Activated T-cell treated with anti-CD3 and anti-CD28 coated beads, Interleukin-2, amount 50 U/mL, for 4 hours (primary cell): ENCODE data around the gene CLEC5A. TPM values are rescaled to one million over a fixed set of nuclear protein-coding genes. Genes with fewer than 3 reads are reported as not detected.

Source experiments
- ATAC-seq, 2 donors: fragments of 200-7000 bp; cut with Tn5 transposase; one replicate each; pipeline ENCODE4 v1.10.0; 2021
- DNase-seq: peaks from one replicate; pipeline ENCODE4 v3.0.0-alpha.2; 2020
- H3K27me3 Mint-ChIP-seq: one replicate; pipeline ENCODE4 v1.8.0; 2021; ENCODE audit warnings: low read depth, mixed read lengths
- H3K36me3 Mint-ChIP-seq: one replicate; pipeline ENCODE4 v1.8.0; 2022; ENCODE audit warnings: mixed read lengths; ENCODE audit not compliant: insufficient read depth
- H3K4me1 Mint-ChIP-seq: one replicate; pipeline ENCODE4 v1.8.0; 2021; ENCODE audit warnings: low read depth, mixed read lengths
- H3K4me3 Mint-ChIP-seq: one replicate; pipeline ENCODE4 v1.8.0; 2021; ENCODE audit warnings: mild to moderate bottlenecking, moderate library complexity, mixed read lengths
- H3K9me3 Mint-ChIP-seq: one replicate; pipeline ENCODE4 v1.8.0; 2021; ENCODE audit warnings: mixed read lengths
- total RNA-seq, 3 donors: library from RNA; stranded (reverse); gene quantifications; one replicate each; pipeline ENCODE4 v1.2.1, GENCODE V29; 2021

Gene CLEC5A
- total RNA-seq, 3 donors from 2014 or later, result not detected

DNA sequence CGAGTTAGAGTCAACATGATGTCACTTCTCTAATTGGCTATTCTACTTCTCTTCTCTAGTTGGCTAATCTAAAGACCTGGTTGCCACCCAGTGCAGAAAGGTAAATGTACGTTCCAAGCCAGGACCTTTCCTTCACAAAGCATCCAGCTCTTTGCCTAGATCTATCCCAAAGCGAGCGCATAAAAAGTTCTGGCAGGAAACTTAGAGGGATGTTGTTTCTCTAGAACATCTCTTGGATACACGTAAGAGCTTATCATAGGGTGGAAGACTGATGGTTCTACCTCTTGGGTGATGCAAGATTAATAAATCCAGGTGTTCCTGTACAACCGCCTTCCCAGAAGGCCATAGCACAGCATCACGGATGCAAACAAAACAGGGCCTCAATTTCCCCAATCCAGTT, 26.9 kb upstream of the CLEC5A start, which contains the start of gene TAS2R38:
Gene TAS2R38, minus strand, starts transcription at position 101 of the 400 bp plus-strand sequence. Its CDS starts 84 bp downstream, at position 17.
- Mint-ChIP-seq H3K27me3 (no peaks in the 10 kb centered on the region), H3K4me1 (peaks cover 8% of the 10 kb centered on the region), H3K36me3 (no peaks in the 10 kb centered on the region), H3K9me3 (no peaks in the 10 kb centered on the region), H3K4me3 (no peak within 1 kb of the TSS)
- no peak for DNase-seq
- no peak for ATAC-seq

DNA sequence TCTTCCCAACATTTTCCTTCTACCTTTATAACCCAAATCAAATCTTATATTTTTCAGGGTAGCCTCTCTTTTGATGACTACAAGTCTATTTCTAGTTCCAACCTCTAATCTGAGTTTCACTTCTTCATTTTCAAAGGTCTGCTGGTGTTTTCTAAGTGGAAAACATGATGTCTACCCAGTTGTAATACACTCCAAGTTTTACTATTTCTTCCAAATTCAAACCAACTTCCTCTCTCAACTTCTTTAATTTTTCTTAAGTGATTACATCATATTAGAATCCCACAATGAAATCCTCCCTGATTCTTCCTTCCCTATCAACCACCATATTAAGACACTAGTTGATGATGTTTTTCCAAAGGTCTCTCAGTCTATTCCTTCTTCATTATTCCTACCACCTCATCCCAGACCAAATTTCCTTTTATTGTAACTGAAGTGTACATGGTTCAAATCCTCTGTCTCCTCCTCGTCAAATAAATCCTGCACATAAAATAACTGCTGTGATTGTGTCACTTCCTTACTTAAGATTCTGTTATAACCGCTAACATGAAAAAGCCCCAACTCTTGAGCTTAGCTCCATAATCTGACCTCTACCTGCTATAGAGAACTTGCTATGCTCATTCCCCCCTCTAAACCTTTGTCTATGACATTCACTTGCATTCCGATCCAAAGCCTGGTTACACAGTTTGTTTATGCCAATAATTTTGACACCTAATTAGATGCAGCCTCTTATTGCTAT, 14.1 kb upstream of the CLEC5A start:
- H3K4me3 Mint-ChIP-seq, result no peak overlapping the region
- H3K27me3 Mint-ChIP-seq, result peaks cover 2% of the 10 kb centered on the region
- no peak for DNase-seq
- no peaks in the 10 kb centered on the region for H3K4me1 Mint-ChIP-seq
- H3K36me3 Mint-ChIP-seq, result no peaks in the 10 kb centered on the region
- no peaks in the 10 kb centered on the region for H3K9me3 Mint-ChIP-seq
- no peak for ATAC-seq

GRCh38 chr7:141956084-141956483, 9.3 kb upstream of the CLEC5A start:
- no peak overlapping the region for H3K4me3 Mint-ChIP-seq
- no peaks in the 10 kb centered on the region for H3K4me1 Mint-ChIP-seq
- peaks cover 6% of the 10 kb centered on the region for H3K27me3 Mint-ChIP-seq
- H3K36me3 Mint-ChIP-seq, result no peaks in the 10 kb centered on the region
- no peaks in the 10 kb centered on the region for H3K9me3 Mint-ChIP-seq
- ATAC-seq, result no peak
- no peak for DNase-seq

DNA sequence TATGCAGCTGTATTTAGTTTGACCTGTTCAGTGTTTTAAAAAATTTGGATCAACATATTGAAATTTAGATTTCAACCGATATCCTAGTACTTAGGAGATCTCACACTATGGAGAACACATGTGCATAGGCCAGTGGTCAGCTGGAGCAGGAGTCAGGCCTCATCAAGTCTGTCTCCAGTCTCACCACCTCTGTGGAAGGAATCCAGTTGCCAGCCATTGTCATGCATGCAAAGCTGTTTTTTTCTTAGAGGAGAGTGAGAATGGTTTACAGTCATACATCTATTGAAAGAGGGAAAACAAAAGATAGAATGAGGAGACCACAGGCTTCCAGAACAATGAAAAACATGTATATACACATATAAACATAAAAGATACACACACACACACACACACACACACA, 7.6 kb upstream of the CLEC5A start:
- Mint-ChIP-seq H3K4me3 (no peak overlapping the region), H3K27me3 (peaks cover 6% of the 10 kb centered on the region), H3K36me3 (no peaks in the 10 kb centered on the region), H3K4me1 (no peaks in the 10 kb centered on the region), H3K9me3 (no peaks in the 10 kb centered on the region)
- DNase-seq, result no peak
- no peak for ATAC-seq

- no peak overlapping the region for H3K4me3 Mint-ChIP-seq
- H3K36me3 Mint-ChIP-seq, result no peaks in the 10 kb centered on the region
- no peak for ATAC-seq
- no peaks in the 10 kb centered on the region for H3K4me1 Mint-ChIP-seq
- no peaks in the 10 kb centered on the region for H3K9me3 Mint-ChIP-seq
- no peak for DNase-seq
- peaks cover 4% of the 10 kb centered on the region for H3K27me3 Mint-ChIP-seq
Measured at GRCh38 chr7:141952461-141952860, 5.7 kb upstream of the CLEC5A start.

DNA sequence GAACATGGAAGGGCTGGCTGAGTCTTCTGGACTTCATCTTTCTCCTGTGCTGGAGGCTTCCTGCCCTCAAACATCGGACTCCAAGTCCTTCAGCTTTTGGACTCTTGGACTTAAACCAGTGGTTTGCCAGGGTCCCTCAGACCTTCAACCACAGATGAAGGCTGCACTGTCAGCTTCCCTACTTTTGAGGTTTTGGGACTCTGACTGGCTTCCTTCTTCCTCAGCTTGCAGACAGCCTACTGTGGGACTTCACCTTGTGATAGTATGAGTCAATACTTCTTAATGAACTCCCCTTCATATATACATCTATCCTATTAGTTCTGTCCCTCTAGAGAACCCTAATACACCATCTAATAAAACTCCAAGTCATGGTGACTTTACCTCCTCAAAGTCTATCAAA, 4.0 kb upstream of the CLEC5A start:
- H3K27me3 Mint-ChIP-seq, result peaks cover 4% of the 10 kb centered on the region
- H3K9me3 Mint-ChIP-seq, result no peaks in the 10 kb centered on the region
- ATAC-seq, result no peak
- no peak overlapping the region for H3K4me3 Mint-ChIP-seq
- H3K36me3 Mint-ChIP-seq, result no peaks in the 10 kb centered on the region
- H3K4me1 Mint-ChIP-seq, result no peaks in the 10 kb centered on the region
- DNase-seq, result no peak

GRCh38 chr7:141949911-141950310, 3.1 kb upstream of the CLEC5A start:
- Mint-ChIP-seq H3K27me3 (peaks cover 4% of the 10 kb centered on the region), H3K9me3 (no peaks in the 10 kb centered on the region), H3K36me3 (no peaks in the 10 kb centered on the region), H3K4me1 (no peaks in the 10 kb centered on the region), H3K4me3 (no peak overlapping the region)
- DNase-seq (no peak), ATAC-seq (no peak)

GRCh38 chr7:141949451-141949850, 2.7 kb upstream of the CLEC5A start:
- H3K4me3 Mint-ChIP-seq, result no peak overlapping the region
- no peaks in the 10 kb centered on the region for H3K9me3 Mint-ChIP-seq
- no peaks in the 10 kb centered on the region for H3K36me3 Mint-ChIP-seq
- peaks cover 4% of the 10 kb centered on the region for H3K27me3 Mint-ChIP-seq
- DNase-seq, result no peak
- H3K4me1 Mint-ChIP-seq, result no peaks in the 10 kb centered on the region
- no peak for ATAC-seq

DNA sequence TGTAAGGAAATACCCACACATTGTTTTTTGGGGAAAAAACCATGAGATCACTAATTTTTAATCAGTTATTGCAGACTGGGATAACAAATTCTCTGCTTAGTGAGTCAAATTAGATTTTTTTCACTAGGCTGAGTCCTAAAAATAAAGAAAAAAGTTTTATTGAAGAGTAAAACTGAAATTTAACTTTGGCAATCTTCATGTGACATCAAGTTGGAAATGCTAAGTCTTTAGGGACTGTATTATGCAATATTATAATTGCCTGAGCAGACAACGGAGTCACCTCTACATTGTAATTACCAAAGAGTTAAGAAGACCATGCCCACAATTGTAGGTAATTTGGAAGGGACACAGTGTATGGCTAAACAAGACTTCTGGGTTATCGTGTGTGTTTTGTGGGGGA, 2.2 kb upstream of the CLEC5A start:
- no peaks in the 10 kb centered on the region for H3K36me3 Mint-ChIP-seq
- no peaks in the 10 kb centered on the region for H3K9me3 Mint-ChIP-seq
- no peaks in the 10 kb centered on the region for H3K27me3 Mint-ChIP-seq
- H3K4me3 Mint-ChIP-seq, result no peak overlapping the region
- DNase-seq (no peak), ATAC-seq (no peak)
- H3K4me1 Mint-ChIP-seq, result no peaks in the 10 kb centered on the region

- ATAC-seq, result peak; percentile 67 to 91
- Mint-ChIP-seq H3K27me3 (peaks cover 2% of the 10 kb centered on the region), H3K9me3 (peaks cover 11% of the 10 kb centered on the region), H3K4me1 (no peaks in the 10 kb centered on the region), H3K4me3 (no peak overlapping the region), H3K36me3 (peaks cover 3% of the 10 kb centered on the region)
- DNase-seq, result no peak
Measured at GRCh38 chr7:141945356-141945755, 1.4 kb downstream of the CLEC5A start.

DNA sequence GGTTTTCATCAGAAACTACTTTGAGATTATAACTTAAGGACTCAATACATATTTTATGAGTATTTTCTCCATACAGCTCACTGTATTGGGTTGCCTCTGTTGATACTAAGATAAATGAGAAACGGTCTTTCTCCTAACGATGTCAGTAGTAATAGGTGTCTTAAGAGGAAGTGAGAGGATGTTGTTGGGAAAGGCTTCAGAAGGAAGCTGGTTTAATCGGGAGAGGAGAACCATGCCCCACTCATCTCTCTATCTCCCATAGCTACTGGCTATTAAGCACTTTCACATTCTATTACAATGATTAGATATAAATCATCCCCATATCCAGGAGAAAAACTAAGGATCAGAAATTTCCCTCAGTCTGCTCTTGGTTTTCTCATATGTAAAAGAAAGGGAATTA, 2.0 kb downstream of the CLEC5A start:
- no peak for ATAC-seq
- no peak overlapping the region for H3K4me3 Mint-ChIP-seq
- peaks cover 15% of the 10 kb centered on the region for H3K9me3 Mint-ChIP-seq
- H3K4me1 Mint-ChIP-seq, result no peaks in the 10 kb centered on the region
- no peak for DNase-seq
- H3K36me3 Mint-ChIP-seq, result peaks cover 3% of the 10 kb centered on the region
- H3K27me3 Mint-ChIP-seq, result peaks cover 2% of the 10 kb centered on the region

DNA sequence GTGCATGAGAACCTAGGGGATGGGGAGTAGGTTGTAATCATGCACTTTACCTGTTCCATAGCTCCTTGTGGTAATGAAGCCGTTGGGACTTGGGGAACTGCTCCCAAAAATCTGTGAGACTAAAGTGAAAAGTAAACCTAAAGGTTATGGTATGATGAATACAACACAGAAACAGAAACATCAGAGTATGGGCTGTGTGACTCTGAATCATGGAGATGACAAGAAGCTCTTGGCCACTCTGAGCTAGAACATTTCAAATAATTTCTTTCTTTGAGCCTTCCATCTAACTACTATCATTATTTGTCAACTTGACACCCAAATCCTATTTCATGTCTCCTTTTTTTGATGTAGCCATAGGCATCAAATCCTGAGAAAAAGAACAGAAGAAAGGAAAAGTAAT, 2.9 kb downstream of the CLEC5A start:
- no peak for DNase-seq
- Mint-ChIP-seq H3K36me3 (peaks cover 3% of the 10 kb centered on the region), H3K9me3 (peaks cover 22% of the 10 kb centered on the region), H3K4me3 (no peak overlapping the region), H3K27me3 (peaks cover 2% of the 10 kb centered on the region), H3K4me1 (no peaks in the 10 kb centered on the region)
- ATAC-seq, result no peak

DNA sequence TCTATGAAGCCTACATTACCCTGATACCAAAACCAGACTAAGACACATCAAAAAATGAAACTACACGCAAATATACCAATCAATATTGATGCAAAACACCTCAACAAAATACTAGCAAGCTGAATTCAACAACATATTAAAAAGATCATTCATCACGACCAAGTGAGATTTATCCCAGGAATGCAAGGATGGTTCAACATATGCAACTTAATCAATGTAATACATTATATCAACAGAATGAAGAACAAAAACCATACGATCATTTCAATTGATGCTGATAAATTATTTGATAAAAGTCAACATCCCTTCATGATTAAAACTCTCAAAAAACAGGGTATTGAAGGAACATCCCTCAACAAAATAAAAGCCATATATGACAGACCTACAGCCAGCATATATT, 5.7 kb downstream of the CLEC5A start:
- DNase-seq, result no peak
- ATAC-seq, result no peak
- H3K27me3 Mint-ChIP-seq, result peaks cover 4% of the 10 kb centered on the region
- no peaks in the 10 kb centered on the region for H3K4me1 Mint-ChIP-seq
- H3K4me3 Mint-ChIP-seq, result no peak overlapping the region
- peaks cover 22% of the 10 kb centered on the region for H3K9me3 Mint-ChIP-seq
- H3K36me3 Mint-ChIP-seq, result peaks cover 3% of the 10 kb centered on the region

DNA sequence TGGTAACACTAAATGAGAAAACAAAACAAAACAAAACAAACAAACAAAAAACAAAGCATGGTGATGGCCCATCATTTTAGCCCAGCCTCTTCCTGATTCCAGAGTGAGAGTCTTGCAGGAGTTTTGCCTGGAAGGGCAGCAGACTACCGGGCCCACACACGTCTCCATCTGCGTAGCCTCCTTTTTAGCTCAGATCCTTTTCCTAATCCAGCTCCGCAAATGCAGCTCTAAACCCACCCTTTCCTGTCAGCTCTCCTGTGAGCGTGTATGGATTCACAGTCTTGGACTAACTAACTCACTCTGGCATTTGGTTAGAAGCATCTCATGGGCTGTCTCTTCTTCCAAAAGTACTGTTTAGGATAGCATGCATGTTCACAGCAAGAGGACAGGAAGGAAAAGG, 16.6 kb downstream of the CLEC5A start:
- Mint-ChIP-seq H3K4me3 (no peak overlapping the region), H3K36me3 (no peaks in the 10 kb centered on the region), H3K27me3 (peaks cover 6% of the 10 kb centered on the region), H3K9me3 (peaks cover 6% of the 10 kb centered on the region), H3K4me1 (no peaks in the 10 kb centered on the region)
- ATAC-seq, result no peak
- DNase-seq, result no peak

DNA sequence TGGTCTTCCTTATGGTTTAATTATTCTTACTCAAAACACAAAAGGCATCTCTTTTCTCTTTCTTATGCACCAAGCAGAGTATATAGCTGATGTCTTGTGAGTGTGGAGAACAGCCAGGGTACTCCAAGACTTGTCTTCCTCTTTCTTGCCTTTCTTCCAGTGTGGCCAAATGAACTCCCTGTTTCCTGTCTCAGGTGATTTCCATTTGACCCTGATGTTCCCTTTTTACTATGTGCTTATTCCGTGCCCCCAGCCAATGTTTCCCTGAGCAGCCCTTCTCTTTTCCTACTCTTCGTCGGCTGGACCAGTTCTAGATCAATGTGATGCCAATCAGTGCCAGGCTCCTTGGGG, 18.0 kb downstream of the CLEC5A start:
- ATAC-seq (no peak), DNase-seq (no peak)
- peaks cover 6% of the 10 kb centered on the region for H3K9me3 Mint-ChIP-seq
- H3K27me3 Mint-ChIP-seq, result peaks cover 5% of the 10 kb centered on the region
- no peaks in the 10 kb centered on the region for H3K4me1 Mint-ChIP-seq
- no peaks in the 10 kb centered on the region for H3K36me3 Mint-ChIP-seq
- H3K4me3 Mint-ChIP-seq, result no peak overlapping the region
